ENCODE data around the gene NUDT14. TPM values are rescaled to one million over a fixed set of nuclear protein-coding genes. Genes with fewer than 3 reads are reported as not detected.

The NUDT14 gene
- total RNA-seq, 4 donors from 2014 or later: 12.1 to 22.3 (median 16.6) TPM

GRCh38 chr14:105147671-105148603, 33.2 kb downstream of the NUDT14 start:
- DNase-seq (ENCODE audit: low spot score) (no peak), ATAC-seq (ENCODE audit: low FRiP score) (no peak)
- no peak for TF ChIP-seq CTCF (IDR thresholded peaks at IDR 0.05)

DNA sequence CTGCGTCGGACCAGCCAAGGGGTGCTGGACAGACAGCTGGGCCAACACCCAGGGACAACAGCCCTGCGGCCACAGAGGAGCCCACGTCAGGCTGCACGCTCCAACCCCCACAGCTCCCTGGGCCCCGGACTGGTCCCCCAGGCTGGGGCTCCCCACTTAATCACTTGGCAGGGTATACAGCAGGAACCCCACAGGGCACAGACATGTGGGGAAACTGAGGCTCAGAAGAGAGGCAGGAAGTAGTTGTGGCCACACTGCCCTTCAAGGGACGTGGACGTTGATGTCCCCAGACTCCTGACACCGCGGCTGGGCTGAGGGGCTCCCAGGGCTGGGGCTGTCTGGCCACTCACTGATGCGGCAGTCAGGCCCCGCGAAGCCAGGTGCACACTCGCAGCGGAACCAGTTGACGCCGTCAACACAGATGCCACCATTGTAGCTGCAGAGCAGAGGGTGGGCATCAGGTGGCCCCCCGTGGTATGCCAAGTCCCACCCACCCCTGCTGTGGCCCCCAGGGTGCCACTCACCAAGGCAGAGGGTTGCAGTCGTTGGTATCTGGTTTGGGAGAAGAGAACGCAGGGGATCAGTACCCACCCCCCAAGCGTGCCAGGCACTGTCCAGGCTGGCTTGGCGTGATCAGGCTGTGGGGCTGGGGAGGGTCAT, 34.0 kb downstream of the NUDT14 start:
- DNase-seq (ENCODE audit: low spot score) (no peak), ATAC-seq (ENCODE audit: low FRiP score) (no peak)
- TF ChIP-seq CTCF (IDR thresholded peaks at IDR 0.05): no peak

DNA sequence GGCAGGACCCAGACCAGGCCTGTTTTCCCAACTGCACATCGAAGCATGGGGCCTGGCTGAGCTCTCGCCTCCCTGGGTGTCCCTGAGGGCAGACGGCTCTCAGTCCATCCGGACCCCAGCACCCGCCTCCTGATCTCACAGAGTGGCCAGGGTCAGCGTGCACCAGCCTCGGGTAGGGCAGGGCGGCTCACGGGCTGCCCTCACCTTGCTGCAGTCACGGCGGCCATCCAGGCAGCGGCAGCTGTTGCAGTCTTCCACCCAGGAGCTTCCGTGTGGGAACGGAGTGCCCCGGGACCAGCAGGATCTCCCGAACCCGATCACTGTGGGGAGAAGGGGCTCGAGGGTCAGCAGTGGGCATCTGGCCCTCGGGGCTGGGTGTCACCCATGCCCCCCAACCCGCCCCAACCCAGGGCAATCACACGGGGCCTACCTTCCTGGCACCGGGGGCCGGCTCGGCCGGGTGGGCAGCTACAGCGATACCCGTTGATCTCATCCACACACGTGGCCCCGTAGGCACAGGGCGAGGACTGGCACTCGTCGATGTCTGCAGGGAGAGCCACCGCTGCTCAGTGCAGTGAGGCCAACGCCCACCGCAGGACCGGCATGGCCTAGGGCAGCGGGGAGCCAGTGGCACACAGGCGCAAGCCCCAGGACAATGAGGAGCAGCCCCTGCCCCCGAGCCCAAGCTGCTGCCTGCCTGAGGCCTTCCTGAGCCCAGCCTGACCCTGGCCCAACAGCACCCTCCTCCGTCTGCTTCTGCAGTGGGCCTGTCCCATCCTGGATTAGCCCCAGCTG, 34.7 kb downstream of the NUDT14 start:
- DNase-seq (ENCODE audit: low spot score) (no peak), ATAC-seq (ENCODE audit: low FRiP score) (no peak)
- no peak for TF ChIP-seq CTCF (IDR thresholded peaks at IDR 0.05)

DNA sequence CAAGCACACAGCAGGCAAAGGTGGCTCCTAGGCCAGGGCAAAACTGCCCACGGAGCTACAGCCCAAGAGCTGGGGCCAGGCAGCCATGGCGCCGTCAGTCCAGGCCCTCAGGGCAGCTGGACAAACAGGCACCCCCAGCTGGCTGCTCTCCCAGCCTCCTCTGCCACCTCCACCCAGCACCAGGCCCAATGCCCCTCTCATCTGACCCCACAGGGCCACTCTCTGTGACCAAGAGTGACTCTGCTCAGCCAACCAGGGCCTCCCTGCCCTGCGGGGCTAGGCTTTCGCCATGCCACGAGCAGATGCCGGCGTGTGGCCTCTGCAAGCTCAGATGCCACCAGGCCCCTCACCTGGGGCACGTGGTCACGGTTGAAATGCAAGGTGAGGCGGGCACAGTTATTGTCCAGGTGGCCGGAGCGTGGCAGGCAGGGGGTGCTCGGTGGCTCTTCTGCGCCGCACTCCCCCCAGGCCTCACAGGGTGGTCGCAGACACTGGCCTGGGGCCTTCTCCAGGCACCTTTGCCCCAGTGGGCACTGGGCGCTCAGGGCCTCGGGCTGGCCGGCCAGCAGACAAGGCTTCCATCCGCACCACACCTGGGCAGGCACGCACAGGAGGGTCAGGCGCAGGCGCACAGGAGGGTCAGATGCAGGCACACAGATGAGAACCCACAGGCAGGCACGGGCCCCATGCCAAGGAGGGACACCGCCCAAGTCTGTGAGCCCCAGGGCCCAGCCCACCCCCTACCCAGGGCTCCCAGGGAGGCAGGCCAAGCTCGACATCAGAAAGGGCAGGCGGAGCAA, 35.5 kb downstream of the NUDT14 start:
- no peak for DNase-seq (ENCODE audit: low spot score)
- no peak for ATAC-seq (ENCODE audit: low FRiP score)
- no peak for TF ChIP-seq CTCF (IDR thresholded peaks at IDR 0.05)

GRCh38 chr14:105144666-105145380, 36.3 kb downstream of the NUDT14 start:
- TF ChIP-seq CTCF (IDR thresholded peaks at IDR 0.05): no peak
- ATAC-seq (ENCODE audit: low FRiP score) (no peak), DNase-seq (ENCODE audit: low spot score) (no peak)
